ENCODE measurements around the gene UPK3A. TPM values are rescaled to one million over a fixed set of nuclear protein-coding genes. Genes with fewer than 3 reads are reported as not detected.

UPK3A gene
- total RNA-seq, 4 donors from 2014 or later, result not detected

DNA sequence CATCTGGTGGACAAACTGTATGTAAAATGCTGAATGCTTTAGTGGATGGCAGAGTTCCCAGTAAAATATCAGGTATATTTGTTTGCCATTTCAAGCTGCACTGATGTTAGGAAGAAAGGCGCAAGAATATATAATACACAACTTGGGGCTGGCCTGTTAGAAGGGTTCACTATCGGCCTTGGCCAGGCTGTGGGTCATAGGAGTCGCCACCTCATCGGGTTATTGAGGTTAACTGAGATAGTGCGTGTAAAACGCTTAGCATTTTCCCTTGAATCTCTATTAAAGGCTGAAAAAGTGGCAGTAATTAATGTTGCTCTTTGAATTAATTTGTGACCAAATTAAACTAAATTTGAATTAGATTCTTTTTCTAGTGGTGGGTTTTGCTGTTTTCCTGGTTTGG is 30.0 kb downstream of the UPK3A start:
- no peaks in the 10 kb centered on the region for H3K27me3 ChIP-seq
- 90 to 92% methylated on average over 6 of the region's 6 CpGs for WGBS, 2 donors
- intact Hi-C loops (cut with DNase I), result no loop called here
- H3K4me3 ChIP-seq, result no peak overlapping the region
- TF ChIP-seq POLR2A (IDR thresholded peaks at IDR 0.05), result no peak
- TF ChIP-seq, protein P1, sequence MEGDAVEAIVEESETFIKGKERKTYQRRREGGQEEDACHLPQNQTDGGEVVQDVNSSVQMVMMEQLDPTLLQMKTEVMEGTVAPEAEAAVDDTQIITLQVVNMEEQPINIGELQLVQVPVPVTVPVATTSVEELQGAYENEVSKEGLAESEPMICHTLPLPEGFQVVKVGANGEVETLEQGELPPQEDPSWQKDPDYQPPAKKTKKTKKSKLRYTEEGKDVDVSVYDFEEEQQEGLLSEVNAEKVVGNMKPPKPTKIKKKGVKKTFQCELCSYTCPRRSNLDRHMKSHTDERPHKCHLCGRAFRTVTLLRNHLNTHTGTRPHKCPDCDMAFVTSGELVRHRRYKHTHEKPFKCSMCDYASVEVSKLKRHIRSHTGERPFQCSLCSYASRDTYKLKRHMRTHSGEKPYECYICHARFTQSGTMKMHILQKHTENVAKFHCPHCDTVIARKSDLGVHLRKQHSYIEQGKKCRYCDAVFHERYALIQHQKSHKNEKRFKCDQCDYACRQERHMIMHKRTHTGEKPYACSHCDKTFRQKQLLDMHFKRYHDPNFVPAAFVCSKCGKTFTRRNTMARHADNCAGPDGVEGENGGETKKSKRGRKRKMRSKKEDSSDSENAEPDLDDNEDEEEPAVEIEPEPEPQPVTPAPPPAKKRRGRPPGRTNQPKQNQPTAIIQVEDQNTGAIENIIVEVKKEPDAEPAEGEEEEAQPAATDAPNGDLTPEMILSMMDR (IDR thresholded peaks at IDR 0.05), result no peak
- H3K4me1 ChIP-seq, result peaks cover 18 to 88% (median 37%) of the 10 kb centered on the region in 3 donors
- H3K36me3 ChIP-seq, result peaks cover 0 to 7% (median 0%) of the 10 kb centered on the region in 3 donors
- H3K9me3 ChIP-seq, result no peaks in the 10 kb centered on the region
- no peak for DNase-seq
- peak overlapping the region in 1 of 4 donors; percentile 10 for H3K27ac ChIP-seq

DNA sequence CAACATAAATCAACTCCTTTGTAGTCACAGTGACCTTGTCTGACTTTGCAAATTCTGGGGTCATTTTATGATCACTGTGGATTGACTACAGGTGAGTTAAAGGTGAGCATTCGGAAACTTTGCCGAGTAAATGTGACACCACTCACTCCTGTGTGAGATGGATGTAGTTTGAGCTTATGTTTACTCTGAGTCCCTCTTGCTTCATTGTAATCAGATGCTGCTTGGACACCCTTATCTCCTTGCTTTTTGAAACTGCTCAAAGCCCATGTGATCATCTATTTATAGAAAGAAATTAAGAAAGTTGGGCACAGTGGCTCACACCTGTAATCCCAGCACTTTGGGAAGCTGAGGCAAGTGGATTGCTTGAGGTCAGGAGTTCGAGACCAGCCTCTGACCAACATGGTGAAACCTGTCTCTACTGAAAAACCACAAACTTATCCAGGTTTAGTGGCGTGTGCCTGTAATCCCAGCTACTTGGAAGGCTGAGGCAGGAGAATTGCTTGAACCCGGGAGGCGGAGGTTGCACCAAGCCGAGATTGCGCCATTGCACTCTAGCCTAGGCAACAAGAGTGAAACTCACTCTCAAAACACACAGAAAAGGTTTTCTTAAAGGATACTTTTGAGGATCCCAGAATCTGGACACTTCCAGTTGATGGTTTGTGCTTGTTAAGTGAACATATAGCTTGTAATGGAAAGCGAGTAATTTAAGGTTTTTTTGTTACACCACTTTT is 32.2 kb downstream of the UPK3A start:
- intact Hi-C loops (cut with DNase I), result no loop called here
- Histone ChIP-seq H3K27ac (peak overlapping the region; percentile 65 to 93 (median 88)), H3K27me3 (no peaks in the 10 kb centered on the region), H3K9me3 (no peaks in the 10 kb centered on the region), H3K4me3 (no peak overlapping the region), H3K4me1 (peaks cover 11 to 90% (median 35%) of the 10 kb centered on the region in 3 donors), H3K36me3 (peaks cover 0 to 10% (median 0%) of the 10 kb centered on the region in 3 donors)
- DNase-seq, result no peak
- no peak for TF ChIP-seq POLR2A (IDR thresholded peaks at IDR 0.05)
- TF ChIP-seq, protein P1 (IDR thresholded peaks at IDR 0.05), result no peak
- WGBS, 2 donors, result 74 to 82% methylated on average over 9 of the region's 9 CpGs

DNA sequence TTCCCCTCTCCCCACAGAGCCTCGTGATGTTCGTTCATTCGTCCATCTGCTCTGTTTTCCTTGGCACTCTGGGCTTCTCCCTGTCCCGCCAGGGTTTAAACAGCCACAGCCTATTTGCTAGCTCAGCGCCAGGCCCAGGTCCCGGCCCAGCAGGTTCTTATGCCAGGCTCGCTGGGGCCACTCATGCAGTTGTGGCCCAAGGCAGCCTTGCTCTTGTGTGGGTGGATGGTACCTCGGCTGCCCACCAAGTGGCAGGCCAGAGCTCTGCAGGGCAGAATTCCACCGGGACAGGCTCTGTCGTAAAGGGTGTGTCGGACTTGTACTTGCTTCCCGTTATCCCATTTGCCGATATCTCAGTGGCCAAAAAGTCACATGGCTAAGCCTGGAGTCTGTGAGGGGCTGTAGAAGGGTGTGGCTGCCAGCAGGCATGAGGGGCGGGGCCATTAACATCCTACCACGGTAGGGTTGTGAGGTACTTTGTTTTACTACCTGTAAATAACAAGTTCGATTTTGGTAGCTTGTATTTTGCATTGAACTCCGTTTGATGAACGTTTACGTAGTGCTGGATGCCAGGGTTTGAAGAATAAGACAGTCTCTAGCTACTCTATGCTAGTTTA is 32.9 kb downstream of the UPK3A start:
- no peaks in the 10 kb centered on the region for H3K27me3 ChIP-seq
- TF ChIP-seq POLR2A (IDR thresholded peaks at IDR 0.05), result no peak
- TF ChIP-seq, protein P1 (IDR thresholded peaks at IDR 0.05), result peak in 5 of 6 experiments; percentile 30 to 66 (median 57)
- H3K36me3 ChIP-seq, result peaks cover 0 to 17% (median 4%) of the 10 kb centered on the region in 3 donors
- no peaks in the 10 kb centered on the region for H3K9me3 ChIP-seq
- intact Hi-C loops (cut with DNase I), result no loop called here
- H3K27ac ChIP-seq, result peak overlapping the region; percentile 65 to 93 (median 88)
- H3K4me3 ChIP-seq, result peak overlapping the region in 1 of 4 donors; percentile 27
- H3K4me1 ChIP-seq, result peaks cover 11 to 85% (median 35%) of the 10 kb centered on the region in 3 donors
- DNase-seq, result no peak
- 31 to 40% methylated on average over 14 to 17 of the region's 19 CpGs for WGBS, 2 donors

DNA sequence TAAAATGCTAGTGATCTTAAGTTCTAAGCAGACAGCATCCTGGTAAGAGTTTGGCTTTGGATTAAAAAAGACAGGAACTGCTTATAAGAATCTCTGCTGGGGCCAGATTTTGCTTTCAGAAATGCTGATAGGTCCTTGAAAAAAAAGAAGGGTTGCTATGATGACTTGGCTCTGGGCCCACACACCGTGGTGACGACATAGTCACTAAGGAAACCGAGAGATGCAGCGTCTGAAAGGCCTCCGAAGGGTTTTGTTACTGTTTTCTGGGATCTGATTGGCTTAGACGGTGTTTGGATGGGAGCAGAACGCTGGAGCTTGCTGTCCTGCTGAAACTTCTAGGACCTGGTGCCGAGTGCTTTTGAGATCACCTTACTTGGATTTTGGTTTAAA is 33.4 kb downstream of the UPK3A start:
- intact Hi-C loops (cut with DNase I), result no loop called here
- Histone ChIP-seq H3K36me3 (peaks cover 0 to 22% (median 4%) of the 10 kb centered on the region in 3 donors), H3K9me3 (no peaks in the 10 kb centered on the region), H3K4me1 (peaks cover 11 to 80% (median 35%) of the 10 kb centered on the region in 3 donors), H3K27me3 (no peaks in the 10 kb centered on the region), H3K27ac (peak overlapping the region; percentile 65 to 93 (median 88)), H3K4me3 (peak overlapping the region in 1 of 4 donors; percentile 36)
- TF ChIP-seq POLR2A (IDR thresholded peaks at IDR 0.05), result no peak
- TF ChIP-seq, protein P1 (IDR thresholded peaks at IDR 0.05), result no peak
- no peak for DNase-seq
- 17 to 19% methylated on average over 8 of the region's 8 CpGs for WGBS, 2 donors
